HG03457 (cell line): ENCODE data around the gene PPP1R15A.
"Not testable (repeated sequence)": the region's sequence is repeated elsewhere in the genome, so short reads cannot be mapped to it uniquely, and the experiment has no call there.

Source experiments
- ATAC-seq: cut with Tn5 transposase; IDR thresholded peaks from one replicate; pipeline ENCODE4 v1.9.1; 2021; ENCODE audit warnings: moderate number of reproducible peaks; ENCODE audit not compliant: unreplicated experiment

The PPP1R15A gene

DNA sequence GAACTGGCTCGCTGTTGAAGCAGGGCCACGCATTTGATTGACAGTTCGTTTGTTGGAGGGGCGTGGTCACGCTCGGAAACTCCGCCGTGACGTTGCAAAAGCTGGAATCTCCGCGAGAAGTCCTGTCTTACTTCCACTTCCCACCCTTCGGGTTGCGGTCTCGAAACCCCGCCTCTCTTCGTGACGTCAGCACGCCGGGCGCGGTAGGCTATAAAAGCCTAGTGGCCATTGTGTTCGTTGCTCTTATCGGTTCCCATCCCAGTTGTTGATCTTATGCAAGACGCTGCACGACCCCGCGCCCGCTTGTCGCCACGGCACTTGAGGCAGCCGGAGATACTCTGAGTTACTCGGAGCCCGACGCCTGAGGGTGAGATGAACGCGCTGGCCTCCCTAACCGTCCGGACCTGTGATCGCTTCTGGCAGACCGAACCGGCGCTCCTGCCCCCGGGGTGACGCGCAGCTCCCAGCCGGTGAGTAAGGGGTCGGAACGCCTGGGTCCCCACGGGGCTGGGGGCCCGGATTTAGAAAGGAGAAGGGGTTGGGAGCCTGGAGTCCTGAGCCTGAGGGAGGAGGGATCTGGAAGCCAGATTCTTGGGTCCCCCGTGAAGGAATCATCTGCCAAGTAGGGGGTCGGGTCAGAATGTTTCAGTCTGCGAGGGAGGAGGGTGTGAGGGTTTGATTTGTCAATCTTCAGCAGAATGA, at the start of gene PPP1R15A:
PPP1R15A (plus strand) TSS at position 240 of the 702 bp plus-strand sequence. CDS start 813 bp downstream, outside the sequence.
- ATAC-seq: no peak

DNA sequence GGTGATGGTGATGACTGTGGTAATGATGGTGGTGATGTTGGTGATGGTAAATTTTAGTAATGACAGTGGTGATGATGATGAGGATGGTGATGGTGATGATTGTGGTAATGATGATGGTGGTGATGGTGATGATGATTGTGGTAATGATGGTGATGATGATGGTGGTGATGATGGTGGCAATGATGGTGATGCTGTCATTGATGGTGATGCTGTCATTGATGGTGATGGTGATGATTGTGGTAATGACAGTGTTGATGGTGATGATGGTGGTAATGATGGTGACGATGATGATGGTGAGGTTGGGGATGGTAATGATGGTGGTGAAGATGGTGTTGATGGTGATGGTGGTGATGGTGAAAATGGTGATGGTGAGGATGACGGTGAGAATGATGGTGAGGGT, 49.7 kb upstream of the PPP1R15A start:
- ATAC-seq: no peak

GRCh38 chr19:48826606-48827020, 45.6 kb upstream of the PPP1R15A start:
- no peak for ATAC-seq

- no peak for ATAC-seq
Observed at GRCh38 chr19:48830088-48830487, 42.1 kb upstream of the PPP1R15A start.

- ATAC-seq: no peak
Observed at GRCh38 chr19:48830965-48831364, 41.3 kb upstream of the PPP1R15A start.

- ATAC-seq: no peak
Observed at GRCh38 chr19:48833049-48833448, 39.2 kb upstream of the PPP1R15A start.

DNA sequence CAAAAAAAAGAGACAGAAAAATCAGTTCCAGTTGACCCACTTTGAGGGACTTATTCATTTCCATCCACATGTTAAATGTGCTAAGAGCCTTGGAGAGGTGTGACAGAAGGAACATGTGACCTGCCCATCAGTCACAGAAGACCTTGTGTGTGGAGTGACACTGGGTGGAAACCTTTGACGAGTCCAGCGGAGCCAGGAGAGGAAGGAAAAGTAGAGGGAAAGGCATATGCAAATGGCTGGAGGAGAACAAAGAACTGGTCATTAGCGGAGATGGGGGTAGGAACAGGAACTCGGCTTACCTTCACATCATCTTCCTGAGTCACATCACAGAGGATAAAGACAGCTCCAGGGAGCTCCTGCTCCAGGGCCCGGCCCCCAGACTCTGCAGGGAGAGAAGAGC, 38.2 kb upstream of the PPP1R15A start:
- ATAC-seq: no peak

- no peak for ATAC-seq
Observed at GRCh38 chr19:48835734-48836088, 36.5 kb upstream of the PPP1R15A start.

DNA sequence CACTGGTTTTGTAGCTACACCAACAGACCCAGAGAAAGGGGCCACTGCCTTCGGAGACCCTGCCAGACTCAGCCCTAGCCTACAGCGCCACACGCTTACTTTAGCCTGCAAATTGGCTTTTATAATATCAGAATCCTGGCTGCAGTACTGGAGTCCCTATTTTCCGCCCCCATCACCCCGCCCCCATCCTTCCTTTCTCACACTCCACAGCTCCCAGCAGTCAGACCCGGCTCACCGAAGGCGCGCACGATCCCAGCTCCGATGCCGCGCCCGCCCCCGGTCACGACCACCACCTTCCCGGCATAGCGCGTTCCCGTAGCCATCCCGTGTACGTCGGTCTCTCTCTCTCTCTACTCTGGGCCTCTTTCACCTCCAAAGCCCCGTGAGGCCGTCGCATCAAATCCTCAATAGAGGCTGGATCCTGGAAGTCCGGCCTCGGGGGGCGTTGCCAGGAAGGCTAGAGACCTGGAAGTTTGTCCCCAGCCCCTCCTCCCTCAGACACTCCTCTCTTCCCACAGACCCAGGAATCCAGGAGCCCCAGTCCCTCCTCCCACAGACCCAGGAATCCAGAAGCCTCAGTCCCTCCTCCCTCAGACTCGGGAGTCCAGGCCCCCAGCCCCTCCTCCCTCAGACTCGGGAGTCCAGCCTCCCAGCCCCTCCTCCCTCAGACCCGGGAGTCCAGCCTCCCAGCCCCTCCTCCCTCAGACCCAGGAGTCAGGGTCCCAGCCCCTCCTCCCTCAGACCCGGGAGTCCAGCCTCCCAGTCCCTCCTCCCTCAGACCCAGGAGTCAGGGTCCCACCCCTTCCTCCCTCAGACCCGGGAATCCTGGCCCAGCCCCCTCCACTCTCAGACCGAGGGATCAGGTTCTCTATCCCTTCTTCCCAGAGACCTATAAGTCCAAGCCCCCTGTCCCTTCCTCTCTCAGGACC, 35.9 kb upstream of the PPP1R15A start, which contains the start of gene HSD17B14:
HSD17B14 (minus strand) TSS at position 403 of the 929 bp plus-strand sequence; CDS start at position 323, 80 bp downstream.
- no peak for ATAC-seq

GRCh38 chr19:48837051-48837524, 35.1 kb upstream of the PPP1R15A start:
- no peak for ATAC-seq

- ATAC-seq: no peak
Observed at GRCh38 chr19:48837687-48838086, 34.5 kb upstream of the PPP1R15A start.

GRCh38 chr19:48841047-48841446, 31.2 kb upstream of the PPP1R15A start:
- ATAC-seq: no peak

- no peak for ATAC-seq
Observed at GRCh38 chr19:48841571-48841970, 30.6 kb upstream of the PPP1R15A start.

DNA sequence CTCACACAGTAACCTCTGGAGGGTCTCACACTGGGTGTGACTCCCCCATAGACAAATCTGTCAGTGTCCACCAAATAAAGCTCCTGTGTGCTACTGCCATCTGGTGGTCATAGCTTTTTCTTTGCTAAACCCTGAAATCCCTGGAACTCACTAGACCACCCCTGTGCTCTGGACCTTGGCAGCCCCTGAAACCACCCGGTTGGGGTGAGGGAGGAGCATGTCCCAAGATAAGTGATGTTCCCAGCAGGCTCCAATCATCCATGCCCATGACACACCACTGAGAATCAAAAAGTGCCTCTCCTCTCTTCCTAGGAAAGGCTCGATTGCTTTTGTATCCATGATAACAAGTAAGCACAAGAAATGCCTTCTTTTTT, 29.4 kb upstream of the PPP1R15A start:
- ATAC-seq: no peak

DNA sequence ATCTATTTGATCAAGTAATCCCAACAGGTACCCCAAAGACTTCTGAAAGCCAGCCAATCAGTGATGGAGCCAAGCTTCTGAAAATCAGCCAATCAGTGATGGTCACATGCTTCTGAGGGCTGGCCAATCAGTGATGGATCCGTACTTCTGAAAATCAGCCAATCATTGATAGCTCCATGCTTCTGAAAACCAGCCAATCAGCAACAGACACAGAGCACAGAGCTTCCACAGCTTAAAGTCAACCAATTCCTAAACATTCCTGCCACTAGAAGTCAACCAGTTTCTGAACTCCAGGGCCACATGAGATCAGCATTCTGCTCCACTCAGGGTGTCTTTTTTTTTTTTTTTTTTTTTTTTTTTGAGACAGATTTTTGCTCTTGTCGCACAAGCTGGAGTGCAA, 27.7 kb upstream of the PPP1R15A start:
- no peak for ATAC-seq

GRCh38 chr19:48845384-48845783, 26.8 kb upstream of the PPP1R15A start:
- no peak for ATAC-seq

- ATAC-seq: not testable (repeated sequence)
Observed at GRCh38 chr19:48846659-48847058, 25.6 kb upstream of the PPP1R15A start.

DNA sequence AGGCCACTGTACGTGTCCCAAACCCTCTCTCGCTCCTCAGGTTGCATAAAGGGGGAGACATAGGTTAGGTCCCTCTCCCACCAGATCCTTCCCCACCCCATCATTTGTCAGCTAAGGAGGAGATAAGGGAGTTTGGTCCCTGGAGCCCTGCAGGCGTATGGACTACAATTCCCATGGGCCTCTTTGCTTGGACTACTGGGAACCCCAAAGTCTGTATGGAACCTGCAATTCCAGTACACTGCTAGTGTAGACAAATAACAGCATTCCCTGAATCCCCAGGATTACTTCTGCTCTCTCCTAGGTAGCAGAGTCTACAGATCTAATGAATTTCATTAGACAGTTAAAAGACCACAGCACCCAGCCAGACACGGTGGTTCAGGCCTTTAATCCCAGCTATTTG, 19.9 kb upstream of the PPP1R15A start:
- ATAC-seq: no peak

- ATAC-seq: no peak
Observed at GRCh38 chr19:48853483-48853882, 18.7 kb upstream of the PPP1R15A start.

DNA sequence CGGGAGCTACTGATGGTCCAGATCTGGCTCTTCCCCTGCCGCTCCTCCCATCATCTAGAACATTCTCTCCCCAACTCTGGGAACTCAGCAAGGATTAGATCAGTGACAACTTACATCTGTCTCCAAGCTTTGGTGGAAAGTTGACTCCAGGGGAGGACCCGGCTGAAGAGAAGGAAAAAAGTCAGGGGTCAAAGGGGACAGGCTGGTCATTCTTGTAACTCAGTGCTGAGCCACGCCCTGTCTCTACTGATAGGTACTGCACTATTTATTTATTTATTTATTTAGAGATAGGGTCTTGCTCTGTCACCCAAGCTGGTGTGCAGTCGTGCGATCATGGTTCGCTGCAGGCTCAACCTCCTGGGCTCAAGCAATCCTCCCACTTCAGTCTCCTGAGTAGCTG, 18.1 kb upstream of the PPP1R15A start:
- no peak for ATAC-seq

- ATAC-seq: no peak
Observed at GRCh38 chr19:48856921-48857320, 15.3 kb upstream of the PPP1R15A start.
